ENCODE data around the gene RCN2. TPM values are rescaled to one million over a fixed set of nuclear protein-coding genes. Genes with fewer than 3 reads are reported as not detected.

RCN2 gene
- total RNA-seq, 4 donors from 2014 or later: 12.7 to 34.3 (median 18.5) TPM

DNA sequence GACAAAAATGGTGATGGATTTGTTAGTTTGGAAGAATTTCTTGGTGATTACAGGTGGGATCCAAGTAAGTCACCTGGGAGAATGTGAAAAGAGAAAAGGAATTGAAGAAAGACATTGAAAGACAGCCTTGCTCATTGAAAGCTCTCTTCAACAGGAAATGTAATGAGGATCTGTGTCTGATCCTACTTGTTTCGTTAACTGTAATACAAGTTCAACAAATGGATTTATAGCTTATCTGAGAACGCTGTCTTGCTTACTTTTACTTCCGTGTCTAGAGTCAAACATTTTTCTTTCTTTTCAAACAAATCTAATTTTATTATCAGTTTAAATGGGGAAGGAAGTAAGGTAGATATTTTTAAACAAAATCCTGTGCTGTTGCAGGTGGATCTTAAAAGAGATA, 15.9 kb downstream of the RCN2 start:
- in situ Hi-C loops (cut with MboI; ENCODE audit: low pct_ligation_motif_present in 1 of 4, low pct_unique_long_range_greater_than_20kb in 1 of 4, low sequenced_read_pairs in 3 of 4): no loop called here

DNA sequence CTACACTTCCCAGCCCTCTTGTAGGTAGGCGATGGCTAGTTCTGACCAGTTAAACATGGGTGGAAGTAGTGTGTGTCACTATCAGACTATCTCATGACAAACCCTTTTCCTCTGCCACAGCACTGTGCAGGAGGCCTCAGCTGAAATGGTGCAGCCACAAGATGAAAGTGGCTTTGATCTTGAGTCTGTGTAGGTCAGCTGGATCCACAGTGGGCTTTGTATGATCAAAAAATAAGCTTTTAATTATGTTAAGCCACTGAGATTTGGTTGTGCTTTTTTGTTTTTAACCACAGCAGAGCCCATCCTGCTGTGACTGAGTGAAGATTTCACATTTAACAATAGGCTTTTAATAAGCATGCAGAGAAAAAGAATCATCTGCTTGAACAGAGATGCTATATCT, 19.7 kb downstream of the RCN2 start:
- TF ChIP-seq EP300 (IDR thresholded peaks at IDR 0.05; ENCODE audit: low read depth) (no peak), POLR2AphosphoS5 (IDR thresholded peaks at IDR 0.05) (no peak), POLR2A (IDR thresholded peaks at IDR 0.05) (no peak)
- TF ChIP-seq, protein P1, sequence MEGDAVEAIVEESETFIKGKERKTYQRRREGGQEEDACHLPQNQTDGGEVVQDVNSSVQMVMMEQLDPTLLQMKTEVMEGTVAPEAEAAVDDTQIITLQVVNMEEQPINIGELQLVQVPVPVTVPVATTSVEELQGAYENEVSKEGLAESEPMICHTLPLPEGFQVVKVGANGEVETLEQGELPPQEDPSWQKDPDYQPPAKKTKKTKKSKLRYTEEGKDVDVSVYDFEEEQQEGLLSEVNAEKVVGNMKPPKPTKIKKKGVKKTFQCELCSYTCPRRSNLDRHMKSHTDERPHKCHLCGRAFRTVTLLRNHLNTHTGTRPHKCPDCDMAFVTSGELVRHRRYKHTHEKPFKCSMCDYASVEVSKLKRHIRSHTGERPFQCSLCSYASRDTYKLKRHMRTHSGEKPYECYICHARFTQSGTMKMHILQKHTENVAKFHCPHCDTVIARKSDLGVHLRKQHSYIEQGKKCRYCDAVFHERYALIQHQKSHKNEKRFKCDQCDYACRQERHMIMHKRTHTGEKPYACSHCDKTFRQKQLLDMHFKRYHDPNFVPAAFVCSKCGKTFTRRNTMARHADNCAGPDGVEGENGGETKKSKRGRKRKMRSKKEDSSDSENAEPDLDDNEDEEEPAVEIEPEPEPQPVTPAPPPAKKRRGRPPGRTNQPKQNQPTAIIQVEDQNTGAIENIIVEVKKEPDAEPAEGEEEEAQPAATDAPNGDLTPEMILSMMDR (IDR thresholded peaks at IDR 0.05): no peak
- Histone ChIP-seq H3K36me3 (peaks cover 0 to 9% (median 4%) of the 10 kb centered on the region in 4 donors), H3K27me3 (no peaks in the 10 kb centered on the region), H3K27ac (no peak overlapping the region), H3K4me1 (peaks cover 0 to 8% (median 5%) of the 10 kb centered on the region in 4 donors), H3K4me3 (no peak overlapping the region), H3K9me3 (no peaks in the 10 kb centered on the region)
- intact Hi-C loops (cut with DNase I; ENCODE audit: low total_unique reads) (no loop called here), in situ Hi-C loops (cut with MboI; ENCODE audit: low pct_ligation_motif_present in 1 of 4, low pct_unique_long_range_greater_than_20kb in 1 of 4, low sequenced_read_pairs in 3 of 4) (no loop called here)
- 100% methylated on average over 1 of the region's 1 CpG for WGBS, 2 donors (ENCODE audit: low coverage in 1 of 2)
- DNase-seq: no peak

More for the DNA sequence above, 15.9 kb downstream of the RCN2 start:
- 55 to 69% methylated on average over 3 of the region's 3 CpGs for WGBS, 2 donors (ENCODE audit: low coverage in 1 of 2)
- Histone ChIP-seq H3K36me3 (peaks cover 0 to 18% (median 4%) of the 10 kb centered on the region in 4 donors), H3K27me3 (no peaks in the 10 kb centered on the region), H3K27ac (no peak overlapping the region), H3K9me3 (no peaks in the 10 kb centered on the region), H3K4me1 (no peaks in the 10 kb centered on the region), H3K4me3 (no peak overlapping the region)
- no peak for DNase-seq
- TF ChIP-seq EP300 (IDR thresholded peaks at IDR 0.05; ENCODE audit: low read depth): no peak
- intact Hi-C loops (cut with DNase I; ENCODE audit: low total_unique reads): no loop called here

DNA sequence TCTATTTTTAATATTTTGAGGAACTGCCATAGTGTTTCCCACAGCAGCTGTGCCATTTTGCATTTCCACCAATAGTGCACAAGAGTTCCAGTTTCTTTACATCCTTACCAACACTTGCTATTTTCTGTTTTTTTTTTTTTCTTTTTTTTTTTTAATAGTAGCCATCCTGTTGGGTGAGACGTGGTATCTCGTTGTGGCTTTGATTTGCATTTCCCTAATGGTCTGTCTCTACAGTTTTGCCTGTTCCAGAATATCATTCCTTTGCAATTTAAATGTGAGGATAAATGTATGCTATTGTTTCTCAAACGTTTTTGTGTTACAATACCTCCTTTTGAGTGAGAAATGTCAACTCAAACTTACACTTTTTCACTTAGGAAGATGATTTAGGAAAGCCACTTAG, 22.4 kb downstream of the RCN2 start:
- TF ChIP-seq EP300 (IDR thresholded peaks at IDR 0.05; ENCODE audit: low read depth): no peak
- WGBS, 2 donors (ENCODE audit: low coverage in 1 of 2): 24 to 31% methylated on average over 3 of the region's 3 CpGs
- intact Hi-C loops (cut with DNase I; ENCODE audit: low total_unique reads) (no loop called here), in situ Hi-C loops (cut with MboI; ENCODE audit: low pct_ligation_motif_present in 1 of 4, low pct_unique_long_range_greater_than_20kb in 1 of 4, low sequenced_read_pairs in 3 of 4) (no loop called here)
- peaks cover 0 to 7% (median under 1%) of the 10 kb centered on the region in 4 donors for H3K36me3 ChIP-seq
- H3K27ac ChIP-seq: no peak overlapping the region
- H3K4me3 ChIP-seq: no peak overlapping the region
- no peak for DNase-seq
- H3K4me1 ChIP-seq: peaks cover 0 to 8% (median 5%) of the 10 kb centered on the region in 4 donors
- H3K9me3 ChIP-seq: no peaks in the 10 kb centered on the region
- no peaks in the 10 kb centered on the region for H3K27me3 ChIP-seq

DNA sequence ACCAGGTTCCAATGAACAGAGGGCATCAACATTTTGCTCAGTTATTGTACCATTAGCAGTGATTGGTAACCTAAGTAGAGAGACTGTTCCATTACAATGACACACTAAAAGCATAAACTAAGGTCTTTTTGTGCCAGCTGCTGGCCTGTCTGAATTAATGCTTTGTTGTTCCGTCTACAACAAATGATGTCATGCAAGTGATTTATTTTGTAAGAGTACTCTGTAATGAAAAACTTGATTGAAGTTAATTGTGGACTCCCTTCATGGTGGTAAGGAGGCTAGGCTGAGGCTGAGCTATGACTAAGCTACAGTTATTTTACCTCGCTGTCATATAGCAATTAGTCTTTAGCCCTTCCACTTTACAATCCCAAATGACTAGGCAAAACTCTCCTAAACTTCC, 23.2 kb downstream of the RCN2 start:
- DNase-seq: no peak
- H3K36me3 ChIP-seq: peaks cover 0 to 4% (median 0%) of the 10 kb centered on the region in 4 donors
- no peak for TF ChIP-seq POLR2A (IDR thresholded peaks at IDR 0.05)
- TF ChIP-seq, protein P1 (IDR thresholded peaks at IDR 0.05): no peak
- TF ChIP-seq EP300 (IDR thresholded peaks at IDR 0.05; ENCODE audit: low read depth): no peak
- no peak for TF ChIP-seq POLR2AphosphoS5 (IDR thresholded peaks at IDR 0.05)
- H3K27me3 ChIP-seq: no peaks in the 10 kb centered on the region
- no peaks in the 10 kb centered on the region for H3K9me3 ChIP-seq
- 40 to 50% methylated on average over 2 of the region's 2 CpGs for WGBS, 2 donors (ENCODE audit: low coverage in 1 of 2)
- in situ Hi-C loops (cut with MboI; ENCODE audit: low pct_ligation_motif_present in 1 of 4, low pct_unique_long_range_greater_than_20kb in 1 of 4, low sequenced_read_pairs in 3 of 4): no loop called here
- intact Hi-C loops (cut with DNase I; ENCODE audit: low total_unique reads): no loop called here
- H3K27ac ChIP-seq: no peak overlapping the region
- H3K4me3 ChIP-seq: no peak overlapping the region
- H3K4me1 ChIP-seq: peaks cover 0 to 8% (median 5%) of the 10 kb centered on the region in 4 donors

DNA sequence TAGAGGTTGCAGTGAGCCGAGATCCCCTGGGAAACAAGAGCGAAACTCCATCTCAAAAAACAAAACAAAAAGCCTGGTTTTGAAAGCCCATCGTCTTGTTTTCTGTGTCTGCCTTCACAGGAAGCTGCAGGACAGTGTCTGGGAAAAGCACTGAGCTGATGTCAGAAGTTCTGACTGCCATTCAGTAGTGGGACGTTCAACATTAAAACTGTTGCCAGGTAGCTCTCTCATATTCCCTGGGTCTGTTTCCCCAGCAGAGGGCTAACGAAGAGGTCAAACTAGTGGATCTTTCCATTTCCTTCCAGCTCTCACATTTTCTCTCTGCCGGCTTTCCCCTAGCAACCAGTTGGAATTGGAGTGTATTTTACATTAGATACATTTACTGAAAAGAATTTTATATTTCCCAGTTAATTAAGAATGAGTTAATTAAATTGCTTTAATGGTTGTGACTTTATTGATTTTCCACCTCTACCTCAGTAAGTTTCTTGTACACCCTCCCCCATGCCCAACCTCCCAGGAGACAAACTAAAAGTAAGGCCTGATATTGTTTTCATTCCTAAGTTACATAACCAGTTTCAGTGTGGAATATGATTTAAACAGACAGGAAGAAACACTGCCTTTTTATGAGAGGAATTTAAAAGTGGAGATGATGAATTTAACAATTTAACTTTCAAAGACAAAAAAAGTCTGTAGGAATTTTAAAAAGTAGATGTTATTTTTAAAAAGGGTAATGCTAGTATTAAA, 29.9 kb downstream of the RCN2 start:
- no peak for DNase-seq
- Histone ChIP-seq H3K4me1 (no peaks in the 10 kb centered on the region), H3K27ac (peak overlapping the region in 1 of 4 donors; percentile 24), H3K9me3 (no peaks in the 10 kb centered on the region), H3K27me3 (no peaks in the 10 kb centered on the region), H3K36me3 (no peaks in the 10 kb centered on the region), H3K4me3 (no peak overlapping the region)
- in situ Hi-C loops (cut with MboI; ENCODE audit: low pct_ligation_motif_present in 1 of 4, low pct_unique_long_range_greater_than_20kb in 1 of 4, low sequenced_read_pairs in 3 of 4) (no loop called here), intact Hi-C loops (cut with DNase I; ENCODE audit: low total_unique reads) (no loop called here)
- TF ChIP-seq EP300 (IDR thresholded peaks at IDR 0.05; ENCODE audit: low read depth) (no peak), POLR2AphosphoS5 (IDR thresholded peaks at IDR 0.05) (no peak), POLR2A (IDR thresholded peaks at IDR 0.05) (no peak)
- TF ChIP-seq, protein P1 (IDR thresholded peaks at IDR 0.05): no peak
- 80 to 84% methylated on average over 6 of the region's 6 CpGs for whole genome bisulfite sequencing, 2 donors (ENCODE audit: low coverage in 1 of 2)

All from transverse colon (tissue), 4 donors.